ENCODE data around the gene IFTAP.

IFTAP gene

DNA sequence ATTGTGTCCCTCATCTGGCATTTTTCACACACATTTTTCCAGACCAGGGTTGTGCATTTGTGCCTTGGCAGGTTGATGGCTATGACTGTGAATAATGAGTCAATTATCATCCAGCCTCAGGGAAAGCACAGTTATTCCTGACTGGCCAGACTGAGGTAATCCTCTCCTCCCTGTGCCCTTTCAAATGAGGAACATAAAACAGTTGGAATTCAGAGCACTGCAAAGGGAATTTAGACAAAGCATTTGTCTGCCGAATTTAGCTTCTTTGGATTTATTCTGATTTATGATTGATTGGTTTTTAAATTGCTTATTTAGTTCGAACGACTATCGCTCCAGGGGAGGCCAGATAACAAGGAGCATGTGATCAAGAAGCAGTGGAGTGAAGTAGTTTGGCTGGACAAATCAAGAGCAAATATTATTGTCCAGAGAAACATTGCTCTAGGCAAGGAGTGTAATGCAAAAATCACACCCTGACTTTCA is 34.5 kb downstream of the IFTAP start (continued):
- TF ChIP-seq ZNF202 (tag by site-specific recombination; IDR thresholded peaks at IDR 0.05; ENCODE audit: borderline replicate concordance) (no peak), ZNF473 (tag by site-specific recombination; IDR thresholded peaks at IDR 0.05) (no peak), ZNF302 (tag by site-specific recombination; IDR thresholded peaks at IDR 0.05; ENCODE audit: low read depth) (no peak), ZNF138 (tag by site-specific recombination; IDR thresholded peaks at IDR 0.05; ENCODE audit: borderline replicate concordance) (no peak), ZNF311 (tag by site-specific recombination; IDR thresholded peaks at IDR 0.05; ENCODE audit: borderline replicate concordance) (no peak), ZNF23 (tag by site-specific recombination; IDR thresholded peaks at IDR 0.05; ENCODE audit: borderline replicate concordance) (no peak), ZNF184 (tag by site-specific recombination; IDR thresholded peaks at IDR 0.05) (no peak), TCF7L2 (IDR thresholded peaks at IDR 0.05; ENCODE audit: borderline replicate concordance, low read depth, low read length) (peak; percentile 75; the same call in 1 of the 2 replicates), HOXA7 (CRISPR knock-in tag; IDR thresholded peaks at IDR 0.05; ENCODE audit: borderline replicate concordance) (no peak), SP7 (tag by site-specific recombination; IDR thresholded peaks at IDR 0.05) (no peak), ZBTB8A (tag by site-specific recombination; IDR thresholded peaks at IDR 0.05) (peak; percentile 47; the same call in 1 of the 2 replicates), GLIS1 (tag by site-specific recombination; IDR thresholded peaks at IDR 0.05) (peak; percentile 42), ZNF677 (tag by site-specific recombination; IDR thresholded peaks at IDR 0.05) (no peak), KLF1 (tag by site-specific recombination; IDR thresholded peaks at IDR 0.05) (no peak), ZSCAN16 (tag by site-specific recombination; IDR thresholded peaks at IDR 0.05) (no peak), HOXD13 (CRISPR knock-in tag; IDR thresholded peaks at IDR 0.05; ENCODE audit: borderline replicate concordance) (0 out of 2 replicates have a peak, but pooled peaks have one; percentile 35), FEZF1 (tag by site-specific recombination; IDR thresholded peaks at IDR 0.05) (peak; percentile 95), OSR2 (tag by site-specific recombination; IDR thresholded peaks at IDR 0.05) (peak; percentile 61; the same call in 1 of the 2 replicates), ZNF16 (tag by site-specific recombination; IDR thresholded peaks at IDR 0.05; ENCODE audit: low read depth) (no peak), MEIS1 (CRISPR knock-in tag; IDR thresholded peaks at IDR 0.05; ENCODE audit: borderline replicate concordance) (peak; percentile 38; the same call in 1 of the 2 replicates)
- TF ChIP-seq, protein P1, sequence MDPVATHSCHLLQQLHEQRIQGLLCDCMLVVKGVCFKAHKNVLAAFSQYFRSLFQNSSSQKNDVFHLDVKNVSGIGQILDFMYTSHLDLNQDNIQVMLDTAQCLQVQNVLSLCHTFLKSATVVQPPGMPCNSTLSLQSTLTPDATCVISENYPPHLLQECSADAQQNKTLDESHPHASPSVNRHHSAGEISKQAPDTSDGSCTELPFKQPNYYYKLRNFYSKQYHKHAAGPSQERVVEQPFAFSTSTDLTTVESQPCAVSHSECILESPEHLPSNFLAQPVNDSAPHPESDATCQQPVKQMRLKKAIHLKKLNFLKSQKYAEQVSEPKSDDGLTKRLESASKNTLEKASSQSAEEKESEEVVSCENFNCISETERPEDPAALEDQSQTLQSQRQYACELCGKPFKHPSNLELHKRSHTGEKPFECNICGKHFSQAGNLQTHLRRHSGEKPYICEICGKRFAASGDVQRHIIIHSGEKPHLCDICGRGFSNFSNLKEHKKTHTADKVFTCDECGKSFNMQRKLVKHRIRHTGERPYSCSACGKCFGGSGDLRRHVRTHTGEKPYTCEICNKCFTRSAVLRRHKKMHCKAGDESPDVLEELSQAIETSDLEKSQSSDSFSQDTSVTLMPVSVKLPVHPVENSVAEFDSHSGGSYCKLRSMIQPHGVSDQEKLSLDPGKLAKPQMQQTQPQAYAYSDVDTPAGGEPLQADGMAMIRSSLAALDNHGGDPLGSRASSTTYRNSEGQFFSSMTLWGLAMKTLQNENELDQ (tag by site-specific recombination; IDR thresholded peaks at IDR 0.05; ENCODE audit: low read depth), result no peak
- TF ChIP-seq, protein P2, sequence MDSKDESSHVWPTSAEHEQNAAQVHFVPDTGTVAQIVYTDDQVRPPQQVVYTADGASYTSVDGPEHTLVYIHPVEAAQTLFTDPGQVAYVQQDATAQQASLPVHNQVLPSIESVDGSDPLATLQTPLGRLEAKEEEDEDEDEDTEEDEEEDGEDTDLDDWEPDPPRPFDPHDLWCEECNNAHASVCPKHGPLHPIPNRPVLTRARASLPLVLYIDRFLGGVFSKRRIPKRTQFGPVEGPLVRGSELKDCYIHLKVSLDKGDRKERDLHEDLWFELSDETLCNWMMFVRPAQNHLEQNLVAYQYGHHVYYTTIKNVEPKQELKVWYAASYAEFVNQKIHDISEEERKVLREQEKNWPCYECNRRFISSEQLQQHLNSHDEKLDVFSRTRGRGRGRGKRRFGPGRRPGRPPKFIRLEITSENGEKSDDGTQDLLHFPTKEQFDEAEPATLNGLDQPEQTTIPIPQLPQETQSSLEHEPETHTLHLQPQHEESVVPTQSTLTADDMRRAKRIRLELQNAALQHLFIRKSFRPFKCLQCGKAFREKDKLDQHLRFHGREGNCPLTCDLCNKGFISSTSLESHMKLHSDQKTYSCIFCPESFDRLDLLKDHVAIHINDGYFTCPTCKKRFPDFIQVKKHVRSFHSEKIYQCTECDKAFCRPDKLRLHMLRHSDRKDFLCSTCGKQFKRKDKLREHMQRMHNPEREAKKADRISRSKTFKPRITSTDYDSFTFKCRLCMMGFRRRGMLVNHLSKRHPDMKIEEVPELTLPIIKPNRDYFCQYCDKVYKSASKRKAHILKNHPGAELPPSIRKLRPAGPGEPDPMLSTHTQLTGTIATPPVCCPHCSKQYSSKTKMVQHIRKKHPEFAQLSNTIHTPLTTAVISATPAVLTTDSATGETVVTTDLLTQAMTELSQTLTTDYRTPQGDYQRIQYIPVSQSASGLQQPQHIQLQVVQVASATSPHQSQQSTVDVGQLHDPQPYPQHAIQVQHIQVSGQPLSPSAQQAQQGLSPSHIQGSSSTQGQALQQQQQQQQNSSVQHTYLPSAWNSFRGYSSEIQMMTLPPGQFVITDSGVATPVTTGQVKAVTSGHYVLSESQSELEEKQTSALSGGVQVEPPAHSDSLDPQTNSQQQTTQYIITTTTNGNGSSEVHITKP (tag by site-specific recombination; IDR thresholded peaks at IDR 0.05), result no peak
- TF ChIP-seq, protein P3, sequence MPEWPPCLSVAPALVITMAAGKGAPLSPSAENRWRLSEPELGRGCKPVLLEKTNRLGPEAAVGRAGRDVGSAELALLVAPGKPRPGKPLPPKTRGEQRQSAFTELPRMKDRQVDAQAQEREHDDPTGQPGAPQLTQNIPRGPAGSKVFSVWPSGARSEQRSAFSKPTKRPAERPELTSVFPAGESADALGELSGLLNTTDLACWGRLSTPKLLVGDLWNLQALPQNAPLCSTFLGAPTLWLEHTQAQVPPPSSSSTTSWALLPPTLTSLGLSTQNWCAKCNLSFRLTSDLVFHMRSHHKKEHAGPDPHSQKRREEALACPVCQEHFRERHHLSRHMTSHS (tag by site-specific recombination; IDR thresholded peaks at IDR 0.05), result no peak
- TF ChIP-seq, protein P4, sequence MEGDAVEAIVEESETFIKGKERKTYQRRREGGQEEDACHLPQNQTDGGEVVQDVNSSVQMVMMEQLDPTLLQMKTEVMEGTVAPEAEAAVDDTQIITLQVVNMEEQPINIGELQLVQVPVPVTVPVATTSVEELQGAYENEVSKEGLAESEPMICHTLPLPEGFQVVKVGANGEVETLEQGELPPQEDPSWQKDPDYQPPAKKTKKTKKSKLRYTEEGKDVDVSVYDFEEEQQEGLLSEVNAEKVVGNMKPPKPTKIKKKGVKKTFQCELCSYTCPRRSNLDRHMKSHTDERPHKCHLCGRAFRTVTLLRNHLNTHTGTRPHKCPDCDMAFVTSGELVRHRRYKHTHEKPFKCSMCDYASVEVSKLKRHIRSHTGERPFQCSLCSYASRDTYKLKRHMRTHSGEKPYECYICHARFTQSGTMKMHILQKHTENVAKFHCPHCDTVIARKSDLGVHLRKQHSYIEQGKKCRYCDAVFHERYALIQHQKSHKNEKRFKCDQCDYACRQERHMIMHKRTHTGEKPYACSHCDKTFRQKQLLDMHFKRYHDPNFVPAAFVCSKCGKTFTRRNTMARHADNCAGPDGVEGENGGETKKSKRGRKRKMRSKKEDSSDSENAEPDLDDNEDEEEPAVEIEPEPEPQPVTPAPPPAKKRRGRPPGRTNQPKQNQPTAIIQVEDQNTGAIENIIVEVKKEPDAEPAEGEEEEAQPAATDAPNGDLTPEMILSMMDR (tag by site-specific recombination; IDR thresholded peaks at IDR 0.05), result no peak
- TF ChIP-seq, protein P5, sequence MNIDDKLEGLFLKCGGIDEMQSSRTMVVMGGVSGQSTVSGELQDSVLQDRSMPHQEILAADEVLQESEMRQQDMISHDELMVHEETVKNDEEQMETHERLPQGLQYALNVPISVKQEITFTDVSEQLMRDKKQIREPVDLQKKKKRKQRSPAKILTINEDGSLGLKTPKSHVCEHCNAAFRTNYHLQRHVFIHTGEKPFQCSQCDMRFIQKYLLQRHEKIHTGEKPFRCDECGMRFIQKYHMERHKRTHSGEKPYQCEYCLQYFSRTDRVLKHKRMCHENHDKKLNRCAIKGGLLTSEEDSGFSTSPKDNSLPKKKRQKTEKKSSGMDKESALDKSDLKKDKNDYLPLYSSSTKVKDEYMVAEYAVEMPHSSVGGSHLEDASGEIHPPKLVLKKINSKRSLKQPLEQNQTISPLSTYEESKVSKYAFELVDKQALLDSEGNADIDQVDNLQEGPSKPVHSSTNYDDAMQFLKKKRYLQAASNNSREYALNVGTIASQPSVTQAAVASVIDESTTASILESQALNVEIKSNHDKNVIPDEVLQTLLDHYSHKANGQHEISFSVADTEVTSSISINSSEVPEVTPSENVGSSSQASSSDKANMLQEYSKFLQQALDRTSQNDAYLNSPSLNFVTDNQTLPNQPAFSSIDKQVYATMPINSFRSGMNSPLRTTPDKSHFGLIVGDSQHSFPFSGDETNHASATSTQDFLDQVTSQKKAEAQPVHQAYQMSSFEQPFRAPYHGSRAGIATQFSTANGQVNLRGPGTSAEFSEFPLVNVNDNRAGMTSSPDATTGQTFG (tag by site-specific recombination; IDR thresholded peaks at IDR 0.05; ENCODE audit: borderline replicate concordance), result no peak
